HG02678 (cell line): ENCODE measurements around the gene SEC14L1.
"Not testable (repeated sequence)": the region's sequence is repeated elsewhere in the genome, so short reads cannot be mapped to it uniquely, and the experiment has no call there.

Experiments used
- ATAC-seq: cut with Tn5 transposase; IDR thresholded peaks from one replicate; pipeline ENCODE4 v1.9.1; 2021; ENCODE audit warnings: mild to moderate bottlenecking, moderate library complexity; ENCODE audit not compliant: unreplicated experiment

Gene SEC14L1

DNA sequence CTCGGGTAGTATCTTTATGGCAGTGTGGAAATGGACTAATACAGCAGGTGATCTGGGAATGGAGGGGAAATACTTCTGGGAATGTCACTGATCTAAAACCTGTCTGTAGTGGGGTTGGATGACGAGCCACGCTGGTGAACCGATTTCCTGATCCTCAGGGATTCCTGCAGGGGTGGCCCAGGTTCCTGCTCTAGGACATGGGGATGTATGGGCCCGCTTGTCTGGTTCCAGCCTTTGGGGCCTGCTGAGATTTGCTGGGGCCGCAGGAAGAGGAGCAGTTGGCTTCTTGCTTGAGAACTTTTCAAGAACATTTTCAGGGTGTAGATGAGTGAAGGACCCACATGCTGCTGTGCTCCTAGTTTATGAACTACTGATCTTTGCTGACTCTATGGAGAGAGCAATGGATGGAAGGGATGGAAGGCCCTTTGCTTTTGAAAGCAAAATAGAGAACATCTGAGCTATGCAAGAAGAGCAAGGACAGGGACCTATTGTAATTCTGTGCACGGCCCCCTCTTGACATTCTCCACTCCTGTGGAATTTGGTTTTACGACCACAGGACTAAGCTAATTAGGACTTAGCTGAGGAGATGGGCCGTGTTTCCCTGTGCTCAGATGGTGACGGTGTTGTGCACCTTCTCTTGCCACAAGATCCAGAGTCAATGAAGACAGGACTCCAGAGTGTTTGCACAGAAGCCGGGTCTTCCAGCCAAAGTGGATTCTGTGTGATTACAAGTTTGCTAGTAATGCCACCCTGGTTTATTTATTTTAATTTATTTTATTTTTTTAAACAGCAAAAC is 90.5 kb downstream of the SEC14L1 start:
- ATAC-seq, result no peak

DNA sequence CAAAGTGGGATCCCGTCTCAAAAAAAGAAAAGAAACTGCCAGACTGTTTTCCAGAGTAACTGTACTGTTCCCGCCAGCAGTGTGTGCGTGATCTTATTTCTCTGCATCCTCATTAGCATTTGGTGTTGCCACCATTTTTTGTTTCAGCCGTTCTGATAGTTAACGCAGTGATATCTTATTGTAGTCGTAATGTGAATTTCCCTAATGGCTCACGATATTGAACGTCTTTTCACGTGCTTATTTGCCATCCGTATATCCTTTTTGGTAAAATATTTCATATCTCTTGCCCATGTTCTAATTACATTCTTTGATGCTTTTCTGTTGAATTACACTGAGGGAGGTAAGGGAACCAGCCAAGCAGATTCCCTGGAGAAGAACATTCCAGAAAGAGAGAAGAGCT is 92.4 kb downstream of the SEC14L1 start:
- ATAC-seq, result no peak

DNA sequence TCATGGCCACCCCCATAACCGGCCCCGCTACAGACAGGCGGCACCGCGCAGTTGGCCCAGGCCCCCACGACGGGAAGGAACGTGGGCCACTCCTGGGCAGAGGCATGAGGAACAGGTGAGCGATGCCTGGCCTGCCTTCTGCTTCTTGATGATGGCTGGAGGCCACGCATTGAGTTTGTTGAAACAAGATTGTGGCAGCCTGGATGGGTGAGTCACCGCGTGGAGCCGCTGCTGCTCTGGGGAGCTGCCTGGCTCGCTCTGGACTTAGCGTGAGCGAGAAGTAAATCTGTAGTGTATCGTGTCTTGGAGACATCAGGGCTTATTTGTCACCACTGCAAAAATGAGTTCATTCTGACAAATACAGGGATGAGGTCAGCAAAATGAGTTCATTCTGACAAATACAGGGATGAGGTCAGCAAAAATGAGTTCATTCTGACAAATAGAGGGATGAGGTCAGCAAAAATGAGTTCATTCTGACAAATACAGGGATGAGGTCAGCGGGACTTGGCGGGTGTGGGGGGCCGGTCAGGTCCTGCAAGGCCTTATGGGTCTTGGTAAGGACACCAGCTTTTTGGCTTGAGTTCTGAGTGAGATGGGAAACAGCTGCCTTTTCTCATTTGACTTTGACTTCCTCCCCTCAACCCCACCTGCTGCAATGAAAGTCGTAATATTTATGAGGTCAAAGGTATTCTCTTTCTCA is 93.0 kb downstream of the SEC14L1 start:
- ATAC-seq, result peak; percentile 54

DNA sequence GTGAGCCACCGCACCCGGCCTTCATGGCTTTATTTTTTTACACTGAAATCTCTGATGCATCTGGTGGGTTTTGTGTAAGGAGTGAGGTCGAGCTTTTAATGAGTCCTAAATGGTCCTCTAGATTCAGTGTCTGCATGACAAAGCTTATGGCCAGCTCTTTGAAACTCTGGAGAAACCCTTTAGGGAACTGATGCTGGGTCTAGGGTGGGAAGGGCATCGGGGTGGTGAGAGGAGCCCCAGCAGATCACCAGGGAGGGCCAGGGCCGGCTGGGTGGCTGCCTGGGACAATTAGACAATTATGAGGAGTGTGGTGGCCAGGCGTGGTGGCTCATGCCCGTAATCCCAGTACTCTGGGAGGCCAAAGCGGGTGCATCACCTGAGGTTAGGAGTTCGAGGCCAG is 93.9 kb downstream of the SEC14L1 start:
- ATAC-seq, result no peak

DNA sequence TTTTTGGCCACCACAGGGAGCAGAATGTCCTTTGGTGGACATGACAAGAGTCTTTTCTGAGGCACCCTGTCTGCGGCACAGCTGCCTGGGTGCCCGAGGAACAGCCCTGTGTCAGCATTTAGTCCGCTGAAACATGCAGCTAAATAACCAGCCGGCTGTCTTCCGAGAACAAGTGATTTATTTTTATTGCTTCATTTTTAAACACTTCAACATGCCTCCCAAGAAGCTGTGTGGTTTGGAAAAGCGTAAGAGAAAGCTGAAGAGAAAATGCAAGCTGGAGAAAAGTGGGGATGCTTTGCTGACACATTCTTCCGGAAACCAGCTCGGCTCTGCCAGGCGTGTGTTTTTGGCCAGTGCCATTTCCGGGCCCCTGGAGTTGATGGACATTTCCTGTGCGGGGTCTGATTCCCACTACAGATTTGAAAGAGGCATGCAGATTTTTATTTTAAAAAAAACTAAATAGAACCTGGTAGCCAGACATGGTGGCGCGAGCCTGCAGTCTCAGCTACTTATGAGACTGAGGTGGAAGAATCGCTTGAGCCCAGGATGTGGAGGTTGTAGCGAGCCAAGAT is 94.7 kb downstream of the SEC14L1 start:
- no peak for ATAC-seq

DNA sequence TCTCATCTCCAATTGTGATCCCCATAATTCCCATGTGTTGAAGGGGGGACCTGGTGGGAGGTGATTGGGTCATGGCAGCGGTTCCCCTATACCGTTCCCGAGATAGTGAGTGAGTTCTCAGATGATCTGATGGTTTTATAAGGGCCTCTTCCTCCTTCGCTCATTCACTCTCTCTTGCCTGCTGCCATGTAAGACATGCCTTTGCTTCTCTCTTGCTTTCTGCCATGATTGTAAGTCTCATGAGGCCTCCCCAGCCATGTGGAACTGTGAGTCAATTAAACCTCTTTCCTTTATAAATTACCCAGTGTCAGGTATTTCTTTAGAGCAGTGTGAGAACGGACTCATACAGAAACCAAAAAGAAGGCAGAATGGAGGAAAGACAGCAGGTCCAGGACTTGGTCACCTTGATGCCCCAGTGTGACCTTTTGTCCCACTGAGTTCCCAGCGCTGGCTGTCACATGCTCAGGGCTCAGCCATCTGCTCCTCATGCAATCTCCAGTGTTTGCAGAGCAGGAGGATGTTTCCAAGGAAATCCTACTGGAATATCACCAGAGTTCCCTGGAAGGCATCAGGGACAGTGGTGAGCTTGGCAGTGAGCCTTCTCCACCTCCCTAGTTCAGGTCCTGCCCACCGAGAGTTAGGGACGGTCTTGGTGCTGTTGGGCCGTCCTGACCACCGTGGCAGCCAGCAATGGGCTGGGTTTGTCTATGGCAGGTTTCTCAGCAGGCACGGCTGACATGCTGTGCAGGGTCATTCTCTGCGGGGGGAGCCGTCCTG is 96.7 kb downstream of the SEC14L1 start:
- ATAC-seq, result no peak

DNA sequence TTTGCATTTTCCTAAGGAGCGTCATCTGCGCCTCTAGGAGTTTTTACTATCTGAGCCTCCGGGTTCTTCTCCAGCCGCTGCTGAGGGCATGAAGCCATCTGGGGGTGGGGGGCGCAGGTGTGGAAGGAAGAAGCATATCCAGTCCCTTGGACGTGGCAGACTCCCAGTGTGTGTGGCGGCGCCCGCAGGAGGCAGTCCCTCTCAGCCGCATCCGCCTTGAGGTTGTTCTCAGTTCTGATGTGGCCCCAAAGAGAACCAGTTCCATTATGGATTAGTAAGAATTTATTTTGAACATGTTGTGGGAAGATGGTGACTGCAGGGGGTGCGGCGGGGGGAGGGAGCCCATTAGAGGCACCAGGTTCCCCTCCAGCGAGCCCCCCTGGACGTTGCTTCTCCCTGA is 100.2 kb downstream of the SEC14L1 start:
- no peak for ATAC-seq

DNA sequence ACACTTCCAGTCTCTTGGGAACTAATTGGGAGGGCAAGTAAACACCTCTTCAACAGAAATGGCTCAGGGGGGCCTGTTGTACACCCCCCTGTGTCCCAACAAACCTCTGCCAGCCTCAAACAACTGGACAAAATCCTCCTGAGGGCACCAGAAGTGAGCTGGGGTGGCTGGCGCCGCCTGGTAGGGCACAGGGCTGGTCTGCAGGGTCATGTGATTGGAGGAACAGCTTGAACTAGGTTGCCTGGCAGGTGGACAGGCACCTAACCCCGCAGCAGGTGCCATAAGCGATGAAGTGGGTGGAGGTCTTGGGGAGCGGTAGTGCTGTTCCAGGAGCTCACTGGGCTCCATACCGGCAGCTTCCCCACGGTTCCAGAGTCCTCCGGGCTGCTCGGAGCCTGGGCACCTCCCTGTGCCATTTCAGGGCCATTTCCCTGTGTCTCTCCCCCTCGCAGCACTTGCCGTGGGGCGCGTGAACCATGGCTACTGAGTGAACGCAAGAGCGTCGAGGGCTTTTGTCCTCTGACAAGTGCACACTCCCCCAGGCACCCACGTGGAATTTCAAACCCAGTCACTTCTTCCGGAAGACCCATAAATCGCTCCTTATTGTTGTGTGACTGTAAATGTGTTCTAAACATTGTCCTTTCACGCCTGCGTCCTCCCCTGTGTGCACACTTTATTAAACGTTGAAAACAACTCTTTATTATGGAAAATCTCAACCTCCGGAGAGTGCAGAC is 101.5 kb downstream of the SEC14L1 start:
- ATAC-seq, result no peak

DNA sequence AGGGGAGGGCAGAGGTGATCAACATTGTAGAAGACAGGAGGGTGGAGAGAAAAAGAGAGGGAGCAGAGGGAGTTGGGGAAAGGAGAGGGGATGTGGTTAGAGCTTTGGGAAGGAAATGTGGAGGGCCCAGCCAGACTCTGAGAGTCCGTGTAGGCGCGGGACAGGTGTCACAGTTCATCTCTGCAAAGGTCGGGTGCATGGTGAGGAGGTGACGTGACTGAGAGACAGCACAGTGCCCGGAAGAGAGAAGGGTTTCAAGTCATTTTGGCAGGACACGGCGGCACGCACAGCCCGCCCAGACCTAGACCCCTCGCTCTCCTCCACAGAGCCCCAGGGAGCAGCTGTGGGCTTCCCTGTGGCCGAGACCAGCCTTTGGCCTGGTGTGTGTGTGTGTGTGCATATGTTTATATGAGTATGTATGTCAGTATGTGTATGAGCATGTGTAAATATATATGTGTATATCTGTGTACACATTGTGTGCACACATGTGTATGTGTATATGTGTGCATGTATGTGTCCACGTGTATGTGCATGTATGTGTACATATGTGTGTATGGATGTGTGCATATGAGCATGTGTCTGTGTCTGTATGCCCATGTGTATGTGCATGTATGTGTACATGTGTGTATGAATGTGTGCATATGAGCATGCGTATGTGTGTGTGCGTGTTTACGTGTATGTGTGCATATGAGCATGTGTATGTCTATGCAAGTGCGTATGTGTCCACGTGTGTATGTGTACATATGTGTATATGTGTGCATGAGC is 104.6 kb downstream of the SEC14L1 start:
- ATAC-seq, result peak; percentile 67

DNA sequence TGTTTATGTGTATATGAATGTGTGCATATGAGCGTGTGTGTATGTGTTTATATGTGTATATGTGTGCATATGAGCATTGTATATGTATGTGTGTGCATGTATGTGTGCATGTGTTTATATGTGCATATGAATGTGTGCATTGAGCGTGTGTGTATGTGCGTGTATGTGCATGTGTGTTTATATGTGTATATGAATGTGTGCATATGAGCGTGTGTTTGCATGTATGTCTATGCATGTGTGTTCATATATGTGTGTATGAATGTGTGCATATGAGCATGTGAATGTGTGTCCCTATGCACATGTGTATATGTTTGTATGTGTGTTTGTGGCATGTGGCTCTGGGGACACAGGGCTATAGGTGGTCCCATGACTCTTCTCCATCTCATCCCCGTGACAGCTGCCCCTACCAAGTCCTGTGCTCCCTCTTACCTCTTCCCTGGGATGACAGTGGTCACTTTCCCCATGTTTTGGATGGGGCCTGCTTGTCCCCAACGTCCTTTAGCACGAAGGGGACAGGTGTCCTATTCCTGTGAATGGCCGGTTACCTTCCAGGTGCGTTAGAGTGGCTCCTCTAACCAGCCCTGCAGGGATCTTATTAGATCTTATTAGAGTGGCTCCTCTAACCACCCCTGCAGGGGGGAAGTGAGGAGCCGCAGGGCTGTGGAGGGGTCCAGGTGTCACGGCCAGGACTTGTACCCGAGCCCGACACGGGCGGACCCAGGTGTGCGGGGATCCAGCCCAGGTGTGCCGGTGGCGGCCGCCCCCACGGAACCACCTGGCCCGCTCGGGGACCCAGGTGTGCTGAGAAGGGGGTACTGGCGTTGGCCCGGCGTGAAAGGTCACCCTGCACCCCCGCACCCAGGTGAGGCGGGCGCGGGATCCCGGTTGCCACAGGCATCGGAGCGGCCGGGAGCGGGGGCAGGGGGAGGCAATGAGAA is 105.6 kb downstream of the SEC14L1 start:
- ATAC-seq, result peak; percentile 4

DNA sequence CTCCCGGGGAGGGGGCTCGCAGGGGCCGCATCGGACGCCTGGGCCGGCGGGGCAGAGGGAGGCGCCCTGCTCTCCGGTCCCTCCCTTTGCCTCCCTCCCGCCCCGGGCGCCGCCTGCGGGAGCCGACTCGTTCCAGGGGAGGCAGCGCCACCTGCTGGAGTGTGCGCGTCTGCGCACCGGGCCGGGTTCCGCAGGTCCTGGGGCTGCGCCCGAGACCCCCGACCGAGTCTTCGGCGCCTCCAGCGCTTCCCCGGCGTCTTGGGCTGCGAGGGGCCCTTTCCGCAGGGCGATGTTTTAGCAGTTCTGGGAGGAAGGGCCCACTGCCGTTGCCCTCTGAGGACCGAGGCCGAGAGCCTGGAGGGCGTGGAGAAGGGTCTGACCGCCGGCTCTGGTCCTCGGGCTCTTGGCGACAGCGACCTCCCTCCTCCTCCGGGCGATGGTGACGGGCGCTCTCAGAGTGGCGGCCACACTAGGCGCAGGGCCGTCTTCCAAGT is 106.3 kb downstream of the SEC14L1 start:
- peak; percentile 61 for ATAC-seq

DNA sequence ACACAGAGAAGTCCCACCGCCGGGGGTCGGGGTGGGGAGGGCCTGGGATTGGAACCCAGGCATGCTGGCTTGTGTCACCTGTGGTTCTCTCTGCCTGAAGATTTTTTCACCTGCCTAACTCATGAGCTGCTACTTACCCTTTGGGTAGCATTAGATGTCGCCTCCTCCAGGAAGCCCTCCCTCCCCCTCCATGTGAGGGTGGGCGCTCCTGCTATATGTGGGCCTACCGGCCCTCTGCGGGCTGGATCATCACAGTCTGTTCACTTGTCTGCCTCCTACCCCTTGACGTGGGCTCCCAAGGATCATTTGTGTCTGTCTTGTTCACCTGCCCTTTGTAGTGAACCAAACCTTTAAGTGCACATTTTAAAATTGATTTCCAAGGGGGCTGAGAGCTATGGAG is 106.8 kb downstream of the SEC14L1 start:
- ATAC-seq, result no peak

DNA sequence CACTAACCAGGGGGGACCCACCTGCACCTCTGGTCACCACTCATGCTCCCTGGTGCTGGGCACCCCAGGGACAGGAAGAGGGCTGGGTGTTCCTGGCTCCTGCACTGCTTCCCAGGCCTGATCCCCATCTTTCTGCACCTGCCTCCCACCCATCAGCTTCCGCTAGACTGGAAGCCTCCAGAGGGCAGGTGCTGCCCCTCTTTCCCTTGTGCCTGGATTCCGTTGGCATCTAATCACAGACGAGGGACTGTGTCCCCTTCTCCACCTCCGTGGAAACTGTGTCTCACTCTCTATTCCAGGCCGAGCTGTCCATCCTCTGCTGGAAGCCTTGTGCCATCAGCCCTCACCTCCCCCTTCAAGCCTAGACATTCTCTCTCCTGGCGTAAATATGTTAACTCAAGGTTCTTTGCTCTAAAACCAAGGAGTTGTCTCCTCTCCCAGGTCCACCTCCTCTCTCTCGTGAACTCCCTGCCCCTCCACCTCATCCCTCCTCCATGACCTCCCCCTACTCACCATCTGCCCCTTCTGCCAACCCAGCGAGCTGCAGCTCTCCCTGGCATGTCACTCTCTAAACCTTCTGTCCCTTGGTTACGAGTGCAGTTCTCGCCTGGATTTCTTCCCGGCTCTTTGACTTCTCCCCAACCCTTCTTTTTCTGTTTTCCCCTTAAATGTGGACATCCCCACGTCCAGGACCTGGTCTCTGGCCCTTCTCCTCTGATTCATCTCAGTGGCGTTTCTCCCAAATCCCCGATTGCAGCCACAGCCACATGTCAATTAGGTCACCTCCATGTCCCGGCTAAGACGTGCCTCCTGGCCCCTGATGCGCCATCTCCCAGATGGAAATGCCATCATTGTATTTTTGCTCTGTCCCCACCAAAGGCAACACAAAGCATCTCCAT is 107.7 kb downstream of the SEC14L1 start:
- no peak for ATAC-seq

DNA sequence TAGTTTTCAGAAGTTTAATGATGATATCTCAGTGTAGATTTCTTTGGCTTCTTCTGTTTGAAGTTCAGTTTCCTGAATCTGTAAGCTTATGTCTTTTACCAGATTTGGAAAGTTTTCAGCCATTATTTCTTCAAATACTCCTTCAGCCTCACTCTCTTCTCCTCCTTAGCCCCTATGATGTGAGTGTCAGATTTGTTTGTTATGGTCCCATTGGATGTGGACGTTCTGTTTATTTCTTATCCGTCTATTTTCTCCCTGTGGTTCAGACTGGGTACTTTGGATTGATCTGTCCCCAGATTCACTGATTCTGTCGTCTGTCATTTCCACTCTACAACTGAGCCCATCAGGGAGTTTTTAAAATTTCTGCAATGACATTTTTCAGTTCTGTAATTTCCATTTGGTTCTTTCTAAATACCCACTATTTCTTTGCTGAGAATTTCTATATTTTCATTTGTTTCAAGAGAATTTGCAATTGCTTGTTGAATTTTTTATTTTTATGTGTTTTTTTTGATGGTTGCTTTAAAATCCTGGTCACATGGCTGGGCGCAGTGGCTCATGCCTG is 110.9 kb downstream of the SEC14L1 start:
- ATAC-seq, result no peak

DNA sequence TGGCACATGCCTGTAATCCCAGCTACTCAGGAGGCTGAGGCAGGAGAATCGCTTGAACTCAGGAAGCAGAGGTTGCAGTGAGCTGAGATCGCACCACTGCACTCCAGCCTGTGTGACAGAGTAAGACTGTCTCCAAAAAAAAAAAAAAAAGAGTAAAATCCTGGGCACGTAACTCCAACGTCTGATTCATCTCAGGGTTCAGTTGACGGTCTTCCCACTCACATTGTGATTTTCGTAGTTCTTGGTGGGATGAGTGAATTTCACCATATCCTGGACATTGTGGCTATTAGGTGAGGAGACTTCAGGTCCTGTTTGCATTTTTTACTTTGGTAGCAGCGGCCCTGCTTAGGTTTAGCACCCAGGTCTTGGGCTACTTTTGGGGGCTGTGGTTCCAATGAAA is 111.5 kb downstream of the SEC14L1 start:
- not testable (repeated sequence) for ATAC-seq

DNA sequence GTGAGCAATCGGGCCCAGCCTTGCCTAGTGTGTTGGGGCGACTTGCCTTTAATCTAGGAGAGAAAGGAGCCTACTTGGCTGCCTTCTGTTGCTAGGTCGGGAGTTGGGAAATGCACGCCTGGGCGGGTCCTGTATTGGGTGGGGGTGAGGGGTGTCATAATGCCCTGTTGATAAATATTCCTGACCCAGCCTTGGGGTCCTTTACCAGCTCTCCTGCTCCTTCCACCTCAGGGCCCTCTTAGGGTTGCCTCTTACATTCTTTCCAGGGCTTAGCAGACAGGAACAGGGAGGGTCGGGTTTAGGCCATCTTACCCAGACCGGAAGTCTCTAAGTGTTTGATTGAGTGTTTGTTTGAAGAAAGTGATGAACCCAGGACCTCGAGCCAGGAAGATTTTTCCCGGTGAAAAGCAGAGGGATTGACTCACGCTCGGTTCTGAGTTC is 112.9 kb downstream of the SEC14L1 start:
- no peak for ATAC-seq
